NCI-H1436 (cell line): Measurements from ENCODE around the gene ZFHX3.

Experiments
- DNase-seq: peaks from one replicate; lab custom pipeline; 2025; lab: John Stamatoyannopoulos, UW

ZFHX3 gene

DNA sequence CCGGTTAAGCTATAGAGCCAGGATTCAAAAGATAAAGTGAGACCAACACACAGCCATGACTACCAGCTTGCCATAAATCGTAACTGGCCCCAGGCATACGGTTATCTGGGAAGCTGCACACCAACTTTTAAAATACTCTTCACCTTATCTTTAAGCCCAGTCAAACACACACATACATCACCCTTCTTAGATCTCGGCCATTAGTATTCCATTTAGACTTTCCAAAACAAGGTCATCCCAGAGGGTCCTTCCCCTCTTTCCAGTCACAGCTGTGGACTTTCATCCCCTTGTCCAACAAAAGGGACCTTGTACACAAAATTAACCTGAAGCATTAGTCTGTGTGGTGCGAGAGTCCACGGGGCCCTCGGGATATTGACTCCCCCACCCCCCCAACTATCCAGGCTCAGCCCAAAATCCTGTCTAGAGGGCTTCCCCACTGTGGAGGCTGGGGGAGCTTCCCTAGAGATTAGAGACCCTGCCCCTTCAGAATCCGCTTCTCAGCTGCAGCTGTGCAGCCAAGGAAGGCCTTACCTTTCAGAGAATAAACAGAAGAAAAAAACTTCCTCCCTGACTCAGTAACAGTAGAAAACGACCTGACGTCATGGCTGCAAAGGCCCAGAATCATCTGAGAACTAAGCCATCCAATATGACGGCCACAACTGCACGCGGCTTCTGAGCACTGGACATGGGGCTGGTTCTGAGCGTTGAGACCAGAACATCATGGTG is 9.9 kb downstream of the ZFHX3 start:
- DNase-seq = no peak

DNA sequence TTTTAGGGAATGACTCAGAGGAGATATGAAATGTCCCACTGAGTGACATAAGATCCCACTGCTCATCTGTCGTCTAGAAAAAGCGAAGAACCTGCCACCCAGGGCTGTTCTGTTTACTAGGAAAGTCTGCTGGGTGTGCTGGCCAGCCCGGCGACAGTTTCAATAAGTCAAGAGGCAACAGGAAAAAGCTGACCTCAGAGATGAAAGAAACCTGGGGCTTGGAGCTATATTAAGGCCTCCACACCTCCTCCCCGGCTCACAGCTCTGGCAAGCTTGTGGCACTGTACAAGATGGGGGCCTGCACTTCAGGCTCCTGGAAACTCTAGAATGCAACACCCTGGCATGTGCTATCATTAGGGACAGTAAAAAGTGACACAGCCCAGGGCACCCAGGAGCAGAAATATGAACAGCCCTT is 10.6 kb downstream of the ZFHX3 start:
- no peak for DNase-seq

DNA sequence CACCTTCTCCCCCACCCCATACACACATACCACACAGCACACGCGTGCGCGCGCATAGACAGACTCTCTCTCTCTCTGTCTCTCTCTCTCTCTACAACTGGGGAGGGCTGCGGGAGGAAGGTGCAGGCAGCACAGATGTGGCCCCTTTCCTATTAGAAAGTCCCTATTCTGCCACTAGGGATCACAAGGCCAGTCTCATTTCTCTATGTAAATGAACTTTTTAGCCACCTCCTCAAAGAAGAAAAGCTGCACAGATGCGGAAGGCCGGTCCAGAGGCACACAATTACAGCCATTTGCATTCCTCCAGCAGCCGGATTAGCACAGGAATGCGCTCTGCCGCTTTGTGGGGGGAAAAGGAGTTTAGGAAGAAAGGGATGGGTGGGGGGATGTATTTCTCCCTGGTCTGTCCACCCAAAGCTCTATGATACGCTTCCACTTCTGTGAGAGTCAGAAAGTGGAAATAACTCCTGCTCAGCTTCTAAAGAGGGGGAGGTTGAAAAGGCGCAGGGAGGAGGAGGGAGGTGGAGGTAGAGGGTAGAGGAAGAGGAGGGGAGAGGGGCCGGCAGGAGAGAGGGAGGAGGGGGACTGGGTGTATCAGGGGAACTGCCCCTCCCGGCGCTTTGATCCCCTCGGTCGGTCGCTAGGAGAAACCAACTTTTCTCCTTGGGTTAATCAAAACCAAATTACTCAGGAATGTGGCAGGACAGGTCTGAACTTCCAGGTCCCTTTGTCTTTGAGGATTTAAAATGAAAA is 11.7 kb downstream of the ZFHX3 start:
- DNase-seq = no peak

DNA sequence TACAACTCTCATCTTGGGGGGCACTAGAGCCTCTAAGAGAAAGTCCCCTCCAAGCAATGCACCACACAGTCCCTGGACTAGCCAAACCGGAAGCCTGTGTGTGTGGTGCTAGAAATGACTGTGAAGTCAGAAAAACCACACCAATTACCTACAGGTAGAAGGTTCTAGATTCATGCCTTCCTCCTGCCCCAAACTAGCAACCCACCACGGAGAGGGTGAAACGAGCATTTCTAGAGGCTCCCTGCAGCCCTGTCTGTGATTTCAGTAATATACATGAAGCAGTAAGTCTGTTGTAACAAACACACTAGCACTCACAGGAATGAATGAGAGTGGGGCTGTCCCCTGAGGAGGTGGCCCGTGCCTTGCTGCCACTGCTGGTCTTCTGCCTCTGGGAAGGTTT is 13.6 kb downstream of the ZFHX3 start:
- DNase-seq = no peak

DNA sequence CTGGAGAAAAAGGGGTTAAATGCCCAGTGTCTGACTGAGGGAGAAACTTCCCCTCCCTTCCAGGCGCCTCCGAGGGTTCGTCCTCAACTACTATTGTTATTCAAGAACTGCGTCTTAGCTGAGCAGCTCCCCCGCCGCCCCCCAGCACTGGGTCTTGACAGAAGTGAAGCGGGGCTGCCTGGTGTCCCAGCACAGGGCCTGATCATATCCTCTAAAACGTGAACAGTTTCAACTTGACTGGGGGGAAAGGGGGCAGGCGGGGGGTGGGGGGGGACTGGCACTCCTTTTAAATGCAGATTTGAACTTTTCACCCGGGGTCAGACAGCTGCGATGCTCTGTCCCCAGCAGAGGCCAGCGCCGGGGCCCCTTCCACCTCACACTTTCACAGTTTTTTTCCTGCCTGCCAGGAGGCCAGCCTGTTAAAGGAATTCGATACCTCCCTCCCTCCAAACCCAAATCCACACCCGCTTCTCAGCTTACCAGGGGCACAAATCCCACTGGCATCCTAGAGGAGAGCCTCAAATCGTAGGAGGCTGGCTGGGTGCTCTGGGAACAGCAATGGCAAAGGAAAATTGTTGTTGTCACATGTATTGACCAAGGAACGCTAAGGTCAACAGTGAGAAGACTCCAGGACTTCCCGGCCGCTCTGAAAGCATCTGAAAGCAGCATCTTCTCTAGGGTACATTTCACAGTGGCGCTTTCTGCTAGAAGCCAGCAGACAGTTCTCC is 14.5 kb downstream of the ZFHX3 start:
- no peak for DNase-seq

DNA sequence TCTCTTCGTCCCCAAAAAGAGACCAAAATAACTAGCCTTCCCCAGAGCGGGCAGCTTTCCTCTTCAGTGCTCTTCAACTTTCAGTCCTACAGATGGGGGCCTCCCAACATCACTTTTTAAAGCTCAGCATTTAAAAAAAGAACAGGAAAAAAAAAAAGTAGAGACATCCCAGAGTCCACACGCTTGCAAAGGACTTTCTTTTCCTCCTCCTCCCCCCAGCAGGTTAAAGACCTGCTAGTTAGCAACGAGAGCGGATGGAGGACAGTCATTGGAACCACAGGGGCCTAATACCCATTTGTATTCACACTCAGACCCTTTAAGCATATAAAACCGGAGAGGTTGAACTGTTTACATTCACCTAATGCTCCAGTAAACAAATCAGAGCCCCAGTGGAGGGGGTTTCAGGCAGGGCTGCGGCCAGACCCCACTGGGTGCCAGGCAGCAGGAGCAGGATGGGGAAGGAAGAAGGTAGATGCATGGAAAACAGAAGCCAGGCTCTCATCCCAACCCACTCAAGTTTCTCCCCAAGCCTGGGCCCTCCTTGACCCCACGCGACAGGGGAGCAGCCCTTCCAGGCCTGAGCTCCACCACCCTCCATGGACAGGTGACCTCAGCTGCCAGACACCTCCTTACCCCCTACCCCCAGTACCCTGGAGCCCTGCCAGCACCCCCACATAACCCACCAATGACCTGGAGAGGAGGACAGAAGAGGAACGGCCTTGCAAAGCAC is 15.2 kb downstream of the ZFHX3 start:
- no peak for DNase-seq

DNA sequence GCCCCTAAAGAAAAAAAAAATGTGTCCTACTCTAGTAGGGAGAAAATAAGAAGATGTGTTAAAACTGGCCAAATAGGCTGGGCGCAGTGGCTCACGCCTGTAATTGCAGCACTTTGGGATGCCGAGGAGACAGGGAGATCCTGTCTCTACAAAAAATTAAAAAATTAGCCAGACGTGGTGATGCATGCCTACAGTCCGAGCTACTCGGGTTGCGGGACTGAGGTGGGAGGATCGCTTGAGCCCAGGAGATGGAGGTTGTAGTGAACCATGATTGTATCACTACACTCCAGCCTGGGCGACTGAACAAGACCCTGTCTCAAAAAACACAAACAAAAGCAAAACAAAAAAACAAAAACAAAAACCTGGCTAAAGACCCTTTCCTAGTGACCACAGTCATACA is 15.9 kb downstream of the ZFHX3 start:
- DNase-seq = no peak

DNA sequence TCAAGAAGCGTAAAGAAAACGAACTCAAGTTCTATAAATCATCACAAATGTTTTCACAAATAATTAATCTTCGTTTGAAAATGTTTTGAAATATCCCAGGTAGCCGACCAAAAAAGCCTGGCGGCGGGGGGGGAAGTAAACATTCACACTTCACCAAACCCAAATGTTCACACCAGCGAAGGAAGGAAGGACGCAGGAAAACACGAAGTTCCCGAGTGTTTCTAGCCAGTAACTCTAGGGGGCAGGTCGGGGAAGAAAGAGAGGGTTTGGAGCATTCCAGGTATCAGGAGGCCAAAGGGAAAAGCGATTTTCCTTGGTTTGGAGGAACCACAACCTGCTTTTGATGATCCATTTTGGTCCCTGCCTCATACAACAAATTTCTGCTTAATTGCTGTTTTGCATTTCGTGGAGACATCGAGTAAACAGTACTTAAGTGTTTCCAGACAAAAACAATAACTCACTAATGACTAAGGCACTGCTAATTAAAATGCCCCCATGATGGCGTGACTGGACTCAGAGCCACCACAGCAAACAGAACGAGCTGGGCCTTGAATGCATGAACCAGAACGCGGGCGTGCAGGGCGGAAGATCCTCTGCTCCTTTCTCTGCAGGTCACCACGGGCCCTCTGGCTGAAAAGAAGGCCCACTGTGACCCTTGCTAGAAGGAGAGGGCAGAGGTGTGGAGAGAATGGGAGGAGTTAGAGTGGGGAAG is 16.6 kb downstream of the ZFHX3 start:
- DNase-seq = no peak

DNA sequence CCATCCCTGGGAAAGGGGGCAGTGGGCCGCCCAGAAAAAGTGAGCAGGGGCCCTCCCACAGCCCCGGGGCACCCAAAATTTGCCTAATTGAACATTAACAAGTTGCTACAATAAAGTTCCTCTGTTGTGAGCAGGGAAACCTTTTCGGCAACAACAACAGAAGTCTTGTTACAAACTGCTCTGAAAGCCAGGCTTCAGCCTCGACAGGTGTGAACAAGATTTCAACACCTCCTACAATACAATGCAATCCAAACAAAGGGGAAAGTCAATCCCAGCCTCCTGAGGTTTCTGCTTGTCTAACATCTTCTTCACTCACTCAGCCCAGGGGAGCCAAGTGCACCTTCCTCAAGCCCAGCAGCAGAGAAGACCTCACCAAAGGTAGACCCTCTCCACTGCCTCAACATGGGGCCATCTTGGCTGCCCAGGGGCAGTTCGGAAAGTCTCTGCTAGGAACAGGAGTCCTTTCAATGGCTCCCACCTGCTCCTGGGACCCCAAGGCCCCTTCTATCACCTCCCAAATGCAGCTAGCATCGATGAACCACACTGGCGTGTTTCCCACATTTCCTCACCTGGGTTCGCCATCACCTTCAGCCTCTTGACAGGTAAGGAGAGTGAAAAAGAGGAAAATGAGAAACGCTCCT is 19.1 kb downstream of the ZFHX3 start:
- DNase-seq = no peak

DNA sequence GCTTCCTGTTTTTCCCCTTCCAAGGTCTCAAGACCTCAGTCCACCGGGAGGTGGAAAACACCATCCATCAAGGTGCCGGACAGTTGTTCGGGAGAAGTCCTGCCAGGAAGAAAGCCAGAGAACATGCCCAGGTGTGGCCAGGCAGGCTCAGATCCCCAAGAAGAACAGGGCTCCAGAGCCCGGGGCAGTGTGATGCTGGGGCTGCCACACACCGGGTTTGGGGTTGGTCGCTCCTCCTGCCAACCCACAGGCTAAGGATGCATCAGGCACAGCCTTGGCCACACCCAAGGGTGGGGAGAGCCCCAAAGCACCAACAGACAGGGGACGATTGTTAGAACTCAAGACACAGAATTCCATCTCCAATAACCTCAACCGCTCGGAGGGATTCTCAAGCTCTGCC is 19.7 kb downstream of the ZFHX3 start:
- no peak for DNase-seq

DNA sequence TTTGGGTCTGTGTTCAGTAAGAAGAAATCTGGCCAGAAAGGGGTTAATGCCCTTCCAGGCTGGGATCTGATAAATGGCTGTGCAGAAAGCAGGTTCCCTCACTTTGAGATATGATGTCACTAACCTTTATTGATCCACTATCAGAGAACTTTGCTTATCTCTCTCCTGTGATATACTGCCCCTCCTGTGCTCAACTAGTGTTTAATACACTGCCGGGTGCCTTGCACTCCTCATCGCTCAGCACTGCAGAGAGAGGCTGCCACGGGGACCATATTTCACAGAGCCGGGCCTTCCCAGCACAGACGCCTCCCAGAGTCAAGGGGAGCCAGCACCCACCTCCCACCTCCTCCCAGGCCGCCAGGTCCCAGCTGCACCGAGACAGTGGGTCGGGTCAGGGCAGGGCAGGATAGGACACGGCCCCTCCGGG is 20.2 kb downstream of the ZFHX3 start:
- no peak for DNase-seq

DNA sequence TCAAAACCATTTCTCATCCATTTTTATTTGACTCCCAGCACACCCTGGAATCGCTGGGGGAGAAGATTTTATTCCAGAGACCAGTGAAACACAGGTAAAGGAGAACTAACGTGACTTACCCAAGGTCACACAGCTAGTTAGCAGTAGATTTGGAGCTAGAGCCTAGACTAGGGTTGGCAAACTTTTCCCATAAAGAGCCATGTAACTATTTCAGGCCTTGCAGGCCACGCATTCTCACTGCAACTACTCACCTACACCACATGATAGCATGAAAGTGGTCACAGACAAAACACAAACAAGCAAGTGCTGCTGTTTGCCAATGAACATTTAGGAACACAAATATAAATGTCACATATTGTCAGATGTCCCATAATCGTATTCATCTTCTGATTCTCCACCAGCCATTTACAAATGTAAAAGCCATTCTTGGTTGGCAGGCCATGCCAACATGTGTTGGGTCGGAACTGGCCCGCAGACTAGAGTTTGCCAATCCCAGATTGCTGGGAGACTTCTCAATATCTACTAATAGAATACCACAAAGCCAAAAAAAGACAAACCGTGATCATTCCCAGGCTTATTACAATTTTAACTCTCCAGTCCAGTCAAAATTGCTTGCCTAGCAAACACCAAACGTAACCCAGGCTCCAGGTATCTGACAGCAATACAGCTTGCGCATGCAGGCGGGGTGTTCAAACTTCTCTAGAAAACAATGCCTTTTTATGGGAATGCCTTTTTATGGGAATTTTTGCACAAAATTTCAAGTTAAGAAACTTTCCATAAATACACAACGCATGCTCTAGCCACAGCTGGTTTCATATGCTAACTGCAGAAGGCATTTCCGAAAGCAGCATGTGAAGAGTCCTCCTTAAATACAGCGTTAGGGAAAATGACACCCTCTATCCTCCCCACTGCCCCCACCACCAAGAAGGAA is 20.9 kb downstream of the ZFHX3 start:
- no peak for DNase-seq

DNA sequence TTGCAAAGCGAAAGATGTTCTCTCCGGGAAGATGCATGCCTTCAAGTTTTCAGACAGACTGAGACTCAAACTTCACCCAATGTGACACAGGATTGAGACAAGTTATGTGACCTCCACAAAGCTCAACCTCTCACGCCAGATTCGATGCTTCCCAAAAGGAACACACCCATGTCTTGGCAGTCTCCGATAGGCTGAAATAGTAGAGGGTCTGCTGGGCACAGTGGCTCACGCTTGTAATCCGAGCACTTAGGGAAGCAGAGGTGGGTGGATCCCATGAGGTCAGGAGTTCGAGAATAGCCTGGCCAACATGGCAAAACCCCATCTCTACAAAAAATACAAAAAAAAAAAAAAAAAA is 22.1 kb downstream of the ZFHX3 start:
- DNase-seq = no peak

DNA sequence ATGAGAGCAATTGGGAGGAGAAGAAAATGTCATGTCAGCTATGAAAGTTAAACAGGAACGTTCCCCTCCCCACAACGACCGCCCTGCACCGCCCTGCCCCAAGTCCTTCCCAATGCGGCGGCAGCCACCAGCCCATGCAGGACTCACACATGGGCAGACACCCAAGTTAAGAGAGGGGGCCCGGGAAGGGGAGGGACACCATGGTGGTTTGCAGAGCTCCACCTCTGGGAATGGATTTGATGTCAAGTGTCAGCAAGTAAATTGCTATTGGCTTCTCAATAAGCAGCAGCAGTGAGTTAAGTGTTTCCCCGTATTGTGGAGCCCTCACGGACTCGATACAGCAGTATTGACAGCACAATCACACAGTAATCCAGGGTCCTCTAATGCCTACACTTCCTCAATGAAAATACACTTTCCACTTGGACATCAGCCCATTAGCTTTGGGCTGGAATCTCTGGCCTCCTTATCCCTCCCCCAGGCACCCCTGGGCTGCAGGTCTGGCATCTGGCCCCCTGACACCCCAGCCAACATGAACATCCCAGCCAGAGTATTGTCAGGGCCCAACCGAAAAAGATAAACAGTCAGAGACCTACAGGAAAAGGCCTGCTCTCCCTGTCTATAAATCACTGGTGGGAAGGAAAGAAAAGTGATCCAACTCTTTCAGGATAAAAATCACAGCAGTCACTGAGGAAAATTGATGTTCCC is 22.6 kb downstream of the ZFHX3 start:
- no peak for DNase-seq

DNA sequence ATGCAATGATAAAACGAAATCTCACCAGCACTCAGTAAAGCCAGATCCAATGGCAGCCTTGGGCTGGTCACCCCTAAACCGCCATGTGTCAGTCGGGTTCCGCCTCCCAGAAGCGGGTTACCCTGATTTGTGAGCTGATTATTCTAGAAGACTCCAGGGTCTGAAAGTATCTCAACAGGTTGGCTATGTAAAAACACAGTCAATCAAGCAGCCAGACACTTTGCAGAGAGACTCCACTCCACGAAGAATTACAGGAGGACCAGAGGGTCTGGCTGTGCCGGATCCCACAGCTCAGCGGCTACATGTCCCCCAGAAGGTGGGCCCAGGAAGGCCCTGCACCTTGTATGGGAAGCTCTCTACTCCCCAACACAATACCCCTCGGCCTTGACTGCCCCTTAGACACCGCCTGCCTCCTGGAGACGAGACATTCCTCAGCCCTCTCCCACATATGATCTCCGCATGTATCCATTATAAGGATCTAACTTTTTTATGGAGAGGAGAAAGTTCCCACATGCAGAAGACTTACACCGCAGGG is 23.3 kb downstream of the ZFHX3 start:
- no peak for DNase-seq

DNA sequence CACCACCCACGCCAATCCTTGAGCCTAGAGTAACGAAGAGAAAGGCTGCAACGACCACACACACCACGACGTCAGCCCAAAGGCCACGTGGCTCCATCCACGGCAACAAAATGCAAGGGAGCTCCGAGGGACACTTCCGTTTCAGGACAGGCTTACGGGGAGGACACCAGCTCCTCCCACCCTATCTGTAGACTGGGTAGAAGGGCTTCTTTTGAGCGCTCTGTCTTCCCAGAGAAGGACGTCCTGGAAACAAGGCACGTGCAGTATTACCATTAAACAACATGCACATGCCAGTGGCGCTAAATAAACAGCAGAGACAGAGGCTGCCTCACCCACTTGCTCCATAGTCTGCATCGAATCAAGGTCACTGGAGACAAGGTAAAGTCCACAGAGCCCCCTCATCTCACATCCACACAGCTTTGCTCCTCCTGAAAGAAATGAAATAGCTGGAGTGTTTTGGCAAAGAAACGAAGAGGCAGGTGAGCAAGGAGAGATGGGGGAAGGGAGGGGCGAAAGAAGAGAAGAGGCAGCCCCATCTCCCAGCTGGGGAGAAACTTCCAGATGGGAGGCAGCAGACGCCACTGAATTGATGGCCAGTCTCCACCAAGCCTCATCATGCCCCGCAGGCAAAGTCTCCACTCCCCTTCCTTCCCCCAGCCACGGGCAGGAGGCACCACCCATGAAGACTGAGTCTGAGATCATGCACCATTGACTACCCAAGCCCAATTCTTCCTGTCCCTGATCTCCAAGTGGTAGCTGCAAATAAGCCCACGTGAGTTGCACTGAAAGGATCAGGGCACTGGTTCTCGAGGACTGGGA is 24.0 kb downstream of the ZFHX3 start:
- no peak for DNase-seq

DNA sequence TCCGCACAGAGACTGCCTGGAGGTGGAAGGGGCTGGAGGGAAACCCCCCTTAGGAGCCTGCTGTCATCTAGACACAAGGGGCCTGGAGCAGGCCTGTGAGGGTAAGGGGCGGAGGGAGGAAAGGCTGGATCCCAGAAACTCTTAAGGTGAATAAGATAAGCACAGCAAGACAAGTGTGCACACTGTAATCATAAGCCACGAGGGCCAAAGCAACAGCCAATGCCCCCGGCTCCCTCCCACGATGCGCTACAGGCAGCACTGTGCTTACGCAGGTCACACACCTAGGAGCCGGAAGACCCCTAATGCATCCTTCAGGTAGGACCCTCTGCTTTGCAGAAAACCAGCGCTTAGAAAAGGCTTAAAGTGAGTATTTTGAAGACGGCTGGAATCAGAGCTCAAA is 24.6 kb downstream of the ZFHX3 start:
- no peak for DNase-seq

DNA sequence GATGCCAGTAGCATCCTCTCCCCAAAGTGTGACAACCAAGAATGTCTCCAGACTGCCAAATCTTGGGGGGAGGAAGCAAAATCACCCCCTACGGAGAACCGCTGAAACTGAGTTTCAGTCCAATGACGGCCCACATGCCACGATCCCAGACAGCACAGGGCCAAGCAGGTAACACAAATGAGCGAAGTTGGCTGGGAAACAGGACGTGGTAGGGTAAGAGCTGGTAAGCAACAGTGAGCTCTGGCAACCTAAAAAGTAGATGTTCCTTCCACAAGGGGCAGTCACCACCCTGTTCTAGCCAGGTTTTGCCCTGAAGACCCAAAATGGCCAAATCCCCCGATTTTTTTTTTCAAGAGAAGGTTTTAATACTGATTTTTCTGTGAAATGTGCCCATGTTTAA is 25.4 kb downstream of the ZFHX3 start:
- no peak for DNase-seq
